Activated T-helper 17 cell treated with anti-CD3 and anti-CD28 coated beads, Interleukin-2, amount 50 U/mL, for 72 hours (primary cell): ENCODE results near the gene DNM1. TPM values are rescaled to one million over a fixed set of nuclear protein-coding genes. Genes with fewer than 3 reads are reported as not detected.

Experiments used
- ATAC-seq: fragments of 150-1000 bp; cut with Tn5 transposase; replicated peaks from 2 replicates; pipeline ENCODE4 v1.10.0; 2021; ENCODE audit warnings: mild to moderate bottlenecking, moderate library complexity
- H3K27ac Mint-ChIP-seq: one replicate; pipeline ENCODE4 v1.8.0; 2022; ENCODE audit warnings: mixed read lengths
- H3K27me3 Mint-ChIP-seq: one replicate; pipeline ENCODE4 v1.8.0; 2022; ENCODE audit warnings: mixed read lengths
- H3K36me3 Mint-ChIP-seq: one replicate; pipeline ENCODE4 v1.8.0; 2022; ENCODE audit warnings: low read depth, mild to moderate bottlenecking, mixed read lengths
- H3K4me1 Mint-ChIP-seq: one replicate; pipeline ENCODE4 v1.8.0; 2022; ENCODE audit warnings: mixed read lengths
- H3K4me3 Mint-ChIP-seq: one replicate; pipeline ENCODE4 v1.8.0; 2022; ENCODE audit warnings: mild to moderate bottlenecking, mixed read lengths
- H3K9me3 Mint-ChIP-seq: one replicate; pipeline ENCODE4 v1.8.0; 2022; ENCODE audit warnings: mixed read lengths
- total RNA-seq, 2 donors: library from RNA; stranded (reverse); gene quantifications; one replicate each; pipeline ENCODE4 v1.2.3, GENCODE V29; 2022

DNM1 gene
- total RNA-seq, 2 donors from 2014 or later = 0.84 to 9.2 TPM

DNA sequence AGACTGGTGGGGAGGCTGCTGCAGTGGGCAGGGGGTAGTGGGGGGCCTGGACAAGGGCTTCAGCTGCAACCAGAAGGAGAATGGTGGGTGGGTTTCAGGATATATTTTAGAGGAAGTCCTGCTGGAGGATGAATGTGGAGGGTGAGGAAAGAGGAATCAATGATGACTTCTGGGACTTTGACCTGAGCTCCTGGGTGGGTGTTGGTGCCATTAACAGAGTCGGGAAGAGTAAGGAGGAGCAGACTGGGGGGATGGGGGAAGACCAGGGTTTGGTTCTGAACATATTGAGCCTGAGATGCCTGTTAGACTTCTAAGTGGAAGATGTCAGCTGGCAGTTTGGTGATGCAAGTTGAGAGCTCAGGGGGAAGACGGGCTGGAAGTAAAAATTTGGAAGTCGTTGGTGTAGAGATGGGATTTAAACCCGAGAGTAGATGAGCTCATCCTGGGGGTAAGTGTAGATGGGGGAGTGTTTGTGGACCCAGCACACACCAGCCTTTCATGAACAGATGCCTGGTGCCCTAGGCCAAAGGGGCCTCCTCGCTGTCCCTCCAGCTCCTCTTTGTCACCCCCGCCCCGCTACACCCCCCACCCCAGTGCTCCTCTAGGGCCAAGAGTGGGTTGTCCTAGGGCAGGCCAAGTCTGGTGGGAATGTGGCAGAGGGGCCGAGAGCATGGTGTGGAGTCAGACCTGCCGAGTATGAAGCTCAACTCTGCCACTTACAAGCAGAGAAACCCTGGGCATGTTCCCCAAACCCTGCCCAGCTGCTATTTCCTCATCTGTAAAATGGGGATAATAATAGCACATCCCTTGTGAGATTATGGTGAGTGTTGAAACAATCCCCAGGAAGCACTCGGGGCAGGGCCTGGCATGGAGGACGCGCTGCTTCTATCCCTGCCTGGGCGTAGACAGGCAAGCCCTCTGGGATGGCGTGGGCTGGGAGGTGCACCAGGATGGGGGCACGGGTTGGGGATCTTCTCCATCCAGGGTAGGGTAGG is 4.0 kb downstream of the DNM1 start:
- Mint-ChIP-seq H3K27ac (no peak overlapping the region), H3K27me3 (peaks cover 5% of the 10 kb centered on the region), H3K36me3 (no peaks in the 10 kb centered on the region), H3K4me3 (no peak overlapping the region), H3K4me1 (peaks cover 8% of the 10 kb centered on the region), H3K9me3 (no peaks in the 10 kb centered on the region)
- ATAC-seq = no peak

DNA sequence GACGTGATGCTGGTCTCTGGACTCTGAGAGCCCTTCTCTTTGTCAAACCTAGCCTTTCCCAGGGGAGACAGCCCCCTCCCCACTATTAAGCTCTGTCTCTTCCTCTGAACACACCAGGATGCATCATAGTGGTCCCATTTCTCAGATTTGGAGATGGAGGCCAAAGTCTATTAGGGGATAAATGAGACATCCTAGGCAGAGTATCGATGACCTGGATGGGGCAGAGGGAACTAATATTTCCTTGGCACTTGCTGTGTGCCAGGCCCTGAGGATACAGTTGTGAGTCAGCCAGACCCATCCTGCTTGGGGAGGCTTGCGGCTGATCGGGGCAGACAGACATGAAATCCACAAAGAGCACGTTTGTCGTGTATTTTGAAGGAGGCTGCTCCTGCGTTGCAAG is 5.2 kb downstream of the DNM1 start:
- Mint-ChIP-seq H3K4me1 (no peaks in the 10 kb centered on the region), H3K9me3 (no peaks in the 10 kb centered on the region), H3K4me3 (no peak overlapping the region), H3K27ac (no peak overlapping the region), H3K27me3 (peaks cover 7% of the 10 kb centered on the region), H3K36me3 (no peaks in the 10 kb centered on the region)
- no peak for ATAC-seq

DNA sequence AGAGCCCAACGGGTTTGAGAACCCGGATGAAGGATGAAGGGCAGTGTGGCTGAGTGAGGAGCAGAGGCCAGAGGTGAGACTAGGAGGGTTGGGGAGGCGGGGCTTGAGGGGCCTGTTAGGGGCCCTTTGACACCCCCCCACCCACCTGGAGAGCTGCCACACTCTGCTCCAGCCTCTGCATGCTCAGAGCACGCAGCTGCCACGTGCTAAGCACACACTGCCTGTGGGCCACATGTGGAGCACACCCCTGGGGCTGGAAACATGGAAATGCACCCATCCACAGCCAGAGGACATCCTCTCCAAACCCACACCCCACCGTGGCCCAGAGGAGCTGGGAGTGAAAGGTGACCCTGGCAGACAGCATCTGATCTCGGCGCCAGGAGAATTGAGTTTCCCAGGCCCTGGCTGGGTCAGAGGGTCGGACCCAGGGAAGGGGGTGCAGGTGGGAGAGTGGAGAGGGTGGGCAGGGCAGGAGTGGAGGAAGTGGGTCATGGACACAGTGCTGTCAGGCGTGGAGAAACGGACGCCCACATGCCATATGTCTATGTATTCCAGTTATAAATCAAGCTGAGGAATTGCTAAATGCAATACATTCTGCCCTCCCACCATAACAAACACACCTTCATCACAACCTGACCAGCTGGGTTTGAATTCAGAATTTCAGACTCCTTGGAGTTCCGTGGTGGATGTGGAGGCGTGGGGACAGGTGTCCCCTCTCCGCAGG is 5.9 kb downstream of the DNM1 start:
- Mint-ChIP-seq H3K9me3 (no peaks in the 10 kb centered on the region), H3K4me1 (no peaks in the 10 kb centered on the region), H3K27me3 (peaks cover 7% of the 10 kb centered on the region), H3K27ac (no peak overlapping the region), H3K4me3 (no peak overlapping the region), H3K36me3 (no peaks in the 10 kb centered on the region)
- ATAC-seq = no peak

DNA sequence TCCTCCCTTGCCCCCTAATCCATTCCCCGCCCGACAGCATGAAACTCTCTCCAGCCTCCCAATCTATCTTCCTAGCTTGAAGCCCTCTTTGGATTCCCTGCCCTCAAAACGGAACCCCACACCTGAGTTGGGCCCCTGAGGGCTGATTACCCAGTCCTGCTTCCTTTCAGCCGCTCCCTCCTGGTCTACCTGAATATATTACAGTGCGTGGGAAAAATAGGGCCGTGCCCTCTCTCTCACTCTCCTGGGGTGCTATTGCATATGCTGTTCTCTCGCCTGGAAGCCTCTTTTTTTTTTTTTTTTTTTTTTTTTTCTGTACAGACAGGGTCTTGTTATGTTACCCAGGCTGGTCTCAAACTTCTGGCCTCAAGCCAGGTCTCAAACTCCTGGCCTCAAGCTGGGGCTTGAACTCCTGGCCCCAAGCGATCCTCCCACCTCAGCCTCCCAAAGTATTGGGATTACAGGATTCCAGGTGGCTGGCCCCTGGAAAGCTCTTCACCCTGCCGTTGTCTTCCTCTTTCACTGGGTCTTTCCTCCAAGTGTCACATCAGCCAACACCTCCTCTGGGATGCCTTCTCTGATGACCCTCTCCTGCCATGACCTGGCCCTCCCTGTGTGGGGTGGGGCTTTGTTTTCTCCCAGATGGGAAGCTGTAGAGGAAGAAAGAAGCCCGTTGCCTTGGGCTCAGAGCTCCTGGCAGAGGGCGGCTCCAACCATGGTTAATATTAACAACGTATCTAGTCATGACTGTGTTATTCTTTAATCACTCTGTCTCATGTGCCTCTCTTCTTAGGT is 8.2 kb downstream of the DNM1 start:
- H3K4me3 Mint-ChIP-seq = no peak overlapping the region
- no peak for ATAC-seq
- no peaks in the 10 kb centered on the region for H3K9me3 Mint-ChIP-seq
- no peaks in the 10 kb centered on the region for H3K4me1 Mint-ChIP-seq
- no peak overlapping the region for H3K27ac Mint-ChIP-seq
- H3K36me3 Mint-ChIP-seq = no peaks in the 10 kb centered on the region
- H3K27me3 Mint-ChIP-seq = peaks cover 3% of the 10 kb centered on the region

DNA sequence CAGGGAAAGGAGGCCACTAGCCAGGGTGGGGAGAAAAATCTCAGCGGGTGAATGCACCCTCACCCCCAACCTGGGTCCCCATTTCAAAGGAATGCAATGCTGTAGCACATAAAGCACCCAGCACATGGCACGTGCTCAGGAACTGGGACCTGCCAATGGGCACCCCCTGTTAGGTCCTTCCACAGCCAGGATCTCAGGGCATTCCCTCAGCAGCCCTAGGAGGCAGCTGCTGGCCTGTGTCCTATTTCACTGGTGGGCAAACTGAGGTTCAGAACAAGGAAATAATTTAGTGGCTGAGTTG is 8.8 kb downstream of the DNM1 start:
- peaks cover 3% of the 10 kb centered on the region for H3K27me3 Mint-ChIP-seq
- no peaks in the 10 kb centered on the region for H3K36me3 Mint-ChIP-seq
- no peak for ATAC-seq
- H3K9me3 Mint-ChIP-seq = no peaks in the 10 kb centered on the region
- no peaks in the 10 kb centered on the region for H3K4me1 Mint-ChIP-seq
- no peak overlapping the region for H3K4me3 Mint-ChIP-seq
- no peak overlapping the region for H3K27ac Mint-ChIP-seq

DNA sequence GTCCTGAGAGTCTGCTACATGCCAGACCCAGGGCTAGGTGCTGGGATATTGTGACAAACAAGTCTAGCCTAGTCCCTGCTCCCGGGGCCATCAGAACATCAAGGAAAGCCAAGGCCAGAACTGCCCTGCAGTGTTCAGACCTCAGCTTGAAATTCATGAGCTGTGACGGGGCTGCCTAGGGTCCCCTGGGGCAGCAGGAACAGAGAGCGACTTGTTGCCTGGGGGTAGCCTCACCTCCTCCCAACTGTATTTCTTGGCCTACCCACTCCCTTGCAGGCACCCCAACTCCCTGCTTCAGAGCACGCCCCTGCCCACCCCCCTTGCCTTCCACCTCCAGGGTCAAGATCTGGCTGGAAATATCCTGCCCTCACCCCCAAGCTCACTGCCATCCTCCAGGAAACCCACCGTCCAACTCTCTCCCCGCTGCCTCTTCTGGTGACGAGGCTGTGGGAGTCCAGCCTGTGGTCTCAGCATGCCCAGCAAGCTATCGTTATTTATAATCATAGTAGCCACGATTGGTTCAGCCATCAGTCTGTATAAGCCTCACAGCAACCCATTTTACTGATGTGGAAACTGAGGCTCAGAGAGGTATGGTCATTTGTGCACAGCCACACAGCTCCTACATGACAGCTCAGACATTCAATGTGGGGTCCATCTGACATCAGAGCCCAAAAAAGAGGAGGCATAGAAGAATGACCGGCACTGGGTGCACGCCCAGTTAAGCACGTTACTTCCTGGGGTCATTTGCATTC is 10.7 kb downstream of the DNM1 start:
- H3K9me3 Mint-ChIP-seq = no peaks in the 10 kb centered on the region
- H3K27me3 Mint-ChIP-seq = peaks cover 3% of the 10 kb centered on the region
- H3K27ac Mint-ChIP-seq = no peak overlapping the region
- H3K36me3 Mint-ChIP-seq = no peaks in the 10 kb centered on the region
- ATAC-seq = no peak
- no peak overlapping the region for H3K4me3 Mint-ChIP-seq
- peaks cover 6% of the 10 kb centered on the region for H3K4me1 Mint-ChIP-seq

DNA sequence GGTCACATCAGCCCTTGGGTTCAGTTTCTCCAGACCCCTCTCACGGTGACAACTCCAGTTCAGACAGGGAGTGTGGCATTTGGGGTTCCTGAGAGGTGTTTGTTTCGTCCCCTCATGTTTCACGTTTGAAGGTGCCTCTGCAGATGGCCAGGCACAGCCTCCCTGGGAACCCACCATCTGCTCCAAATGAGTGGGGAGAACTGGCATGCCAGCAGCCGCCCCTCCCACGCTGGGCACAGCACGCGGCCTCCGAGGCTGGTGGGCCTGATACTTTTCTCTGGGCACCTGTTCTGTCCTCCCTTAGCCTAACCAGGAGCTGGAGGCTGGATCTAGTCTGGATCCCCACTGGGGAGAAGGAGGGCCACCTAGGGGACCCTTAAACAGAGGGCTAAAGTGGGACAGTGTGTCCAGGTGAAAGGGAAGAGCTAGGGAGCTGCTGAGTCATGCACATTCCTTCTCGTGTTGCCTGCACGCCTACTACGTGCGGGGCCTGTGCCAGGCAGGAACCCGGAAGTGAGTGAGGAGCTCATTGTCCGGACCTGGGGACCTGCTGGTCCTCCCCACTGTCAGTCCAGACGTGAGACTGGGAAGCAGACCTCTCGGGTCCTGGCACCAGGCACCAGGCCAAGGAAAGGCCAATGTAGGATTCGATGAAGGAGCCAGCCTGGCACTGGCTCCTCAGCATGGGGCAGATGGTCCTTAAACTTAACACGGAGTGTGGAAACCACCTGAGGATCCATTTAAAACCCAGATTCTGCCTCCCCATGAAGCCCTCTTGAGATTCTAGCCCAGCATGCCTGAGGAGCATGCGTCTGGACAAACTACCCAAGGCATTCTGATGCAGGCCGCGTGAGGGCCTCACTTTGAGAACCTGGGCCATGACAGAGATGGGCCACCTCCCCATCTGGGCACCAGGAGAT is 11.7 kb downstream of the DNM1 start:
- Mint-ChIP-seq H3K27ac (no peak overlapping the region), H3K4me1 (peaks cover 6% of the 10 kb centered on the region)

DNA sequence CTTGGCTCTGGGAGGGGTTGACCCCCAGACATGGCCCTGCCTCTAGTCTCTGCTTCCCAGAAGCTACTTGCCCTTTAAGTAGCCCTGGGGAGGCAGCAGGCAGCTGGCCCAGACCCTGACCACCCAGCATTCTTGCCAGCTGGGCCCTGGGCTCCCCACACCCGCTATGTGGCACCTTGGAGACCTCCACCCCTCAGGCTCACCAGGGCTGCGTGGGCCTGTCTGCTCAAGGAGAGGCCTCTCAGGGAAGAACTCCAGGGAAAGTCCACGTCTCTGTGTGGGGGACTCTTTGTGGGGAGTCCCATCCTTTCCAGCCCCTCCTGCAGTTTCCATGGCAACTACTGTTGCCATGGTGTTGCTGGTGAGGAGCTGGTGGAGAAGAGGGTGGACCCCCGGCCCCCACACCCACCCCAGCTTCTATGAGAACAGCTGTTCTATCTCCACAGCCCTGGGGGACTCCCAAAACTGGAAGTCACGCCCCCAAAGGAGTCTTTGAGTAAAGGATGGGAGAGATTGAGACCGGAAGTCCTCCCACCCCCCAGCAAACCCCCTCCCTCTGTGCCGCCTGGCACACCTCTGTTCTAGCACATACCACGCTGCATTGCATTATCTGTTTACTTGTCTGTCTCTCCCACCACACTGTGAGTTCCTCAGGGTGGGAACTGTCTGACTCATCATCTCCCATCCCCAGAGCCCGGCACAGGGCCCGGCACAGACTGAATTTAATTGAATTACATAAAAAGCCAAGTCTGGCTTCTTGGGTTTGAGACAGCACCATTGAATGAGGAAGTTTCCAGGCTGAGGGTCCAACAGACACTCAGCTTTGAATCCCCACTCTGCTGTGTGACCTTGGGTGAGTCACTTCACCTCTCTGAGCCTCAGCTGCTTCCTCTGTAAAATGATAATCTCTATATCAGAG is 12.6 kb downstream of the DNM1 start:
- ATAC-seq = no peak
- Mint-ChIP-seq H3K27ac (no peak overlapping the region), H3K36me3 (no peaks in the 10 kb centered on the region), H3K9me3 (no peaks in the 10 kb centered on the region), H3K4me3 (no peak overlapping the region), H3K4me1 (peaks cover 6% of the 10 kb centered on the region), H3K27me3 (peaks cover 3% of the 10 kb centered on the region)

More for the DNA sequence above, 11.7 kb downstream of the DNM1 start:
- Mint-ChIP-seq H3K9me3 (no peaks in the 10 kb centered on the region), H3K27me3 (peaks cover 3% of the 10 kb centered on the region), H3K36me3 (no peaks in the 10 kb centered on the region), H3K4me3 (no peak overlapping the region)
- no peak for ATAC-seq

DNA sequence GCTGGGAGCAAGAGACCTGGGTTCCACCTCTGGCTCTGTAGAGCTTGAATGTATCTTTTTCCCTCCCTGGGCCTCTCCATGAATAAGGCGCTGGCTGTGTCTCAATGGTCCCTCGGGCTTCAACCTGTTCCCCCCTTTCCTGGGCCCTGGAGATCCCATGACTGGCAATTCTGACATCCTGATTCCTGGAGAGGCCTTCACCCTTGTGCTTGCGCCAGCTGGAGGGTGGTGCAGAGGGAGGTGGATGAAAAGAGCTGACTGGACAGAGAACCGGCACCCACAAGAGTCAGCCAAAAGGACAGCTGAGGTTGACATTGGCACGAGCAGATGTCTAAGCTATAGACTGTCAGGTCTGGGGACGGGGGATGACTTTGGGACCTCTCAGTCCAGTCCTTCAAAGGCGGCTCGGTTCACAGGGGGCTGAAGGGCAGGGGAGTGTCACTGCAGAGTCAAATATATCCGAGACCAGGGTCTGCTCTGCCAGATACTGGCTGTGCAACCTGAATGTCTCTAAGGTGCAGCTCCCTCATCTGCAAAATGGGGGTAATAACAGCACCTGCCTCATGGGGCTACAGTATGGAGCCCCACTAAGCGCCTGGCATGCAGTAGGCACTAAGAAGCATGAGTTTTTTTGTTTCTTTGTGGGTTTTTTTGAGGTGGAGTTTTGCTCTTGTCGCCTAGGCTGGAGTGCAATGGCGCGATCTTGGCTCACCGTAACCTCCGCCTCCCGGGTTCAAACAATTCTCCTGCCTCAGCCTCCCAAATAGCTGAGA is 13.8 kb downstream of the DNM1 start:
- Mint-ChIP-seq H3K27ac (no peak overlapping the region), H3K36me3 (no peaks in the 10 kb centered on the region), H3K9me3 (no peaks in the 10 kb centered on the region), H3K4me1 (peaks cover 6% of the 10 kb centered on the region), H3K27me3 (peaks cover 3% of the 10 kb centered on the region), H3K4me3 (no peak overlapping the region)
- no peak for ATAC-seq

DNA sequence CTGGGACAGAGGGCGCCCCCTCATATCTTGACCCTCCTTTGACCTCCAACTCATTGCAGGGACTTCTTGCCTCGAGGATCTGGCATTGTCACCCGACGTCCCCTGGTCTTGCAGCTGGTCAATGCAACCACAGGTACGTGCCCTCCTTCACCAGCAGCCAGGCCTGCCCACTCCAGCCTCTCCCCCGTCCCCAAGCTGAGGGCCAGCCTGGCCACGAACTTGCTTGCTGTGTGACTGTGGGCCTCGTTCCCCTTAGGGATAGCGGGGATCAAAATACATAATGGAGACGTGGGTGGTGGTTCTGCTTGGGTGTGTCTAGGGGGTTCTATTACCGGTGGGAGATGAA is 15.0 kb downstream of the DNM1 start:
- Mint-ChIP-seq H3K27ac (peak overlapping the region; percentile 91), H3K4me1 (peaks cover 6% of the 10 kb centered on the region), H3K9me3 (no peaks in the 10 kb centered on the region), H3K36me3 (no peaks in the 10 kb centered on the region), H3K4me3 (peak overlapping the region; percentile 87), H3K27me3 (no peaks in the 10 kb centered on the region)
- ATAC-seq = no peak

DNA sequence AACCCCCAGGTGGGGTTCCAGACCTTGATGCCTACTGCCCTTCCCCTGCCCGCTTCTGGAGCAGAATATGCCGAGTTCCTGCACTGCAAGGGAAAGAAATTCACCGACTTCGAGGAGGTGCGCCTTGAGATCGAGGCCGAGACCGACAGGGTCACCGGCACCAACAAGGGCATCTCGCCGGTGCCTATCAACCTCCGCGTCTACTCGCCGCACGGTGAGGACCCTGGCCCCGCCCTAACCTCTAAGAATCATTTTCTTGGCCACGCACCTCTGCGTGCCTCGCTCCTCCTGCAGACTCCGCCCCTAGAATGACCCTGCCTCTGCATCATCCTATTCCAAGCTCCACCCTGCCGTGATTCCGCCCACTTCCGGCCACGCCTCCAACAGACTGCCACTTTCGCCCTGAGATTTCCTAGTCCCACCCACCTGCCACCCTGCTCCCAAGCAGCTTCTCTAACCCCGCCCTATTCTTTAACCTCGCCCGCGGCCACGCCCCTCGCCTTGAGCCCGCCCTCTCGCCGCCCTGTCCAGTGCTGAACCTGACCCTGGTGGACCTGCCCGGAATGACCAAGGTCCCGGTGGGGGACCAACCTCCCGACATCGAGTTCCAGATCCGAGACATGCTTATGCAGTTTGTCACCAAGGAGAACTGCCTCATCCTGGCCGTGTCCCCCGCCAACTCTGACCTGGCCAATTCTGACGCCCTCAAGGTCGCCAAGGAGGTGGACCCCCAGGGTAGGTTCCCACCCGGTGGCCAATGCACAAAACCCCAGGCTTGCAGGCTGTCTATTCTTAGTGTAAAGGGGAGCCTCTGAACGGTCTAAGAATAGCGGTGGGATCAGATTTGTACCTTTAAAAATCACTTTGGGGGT is 15.6 kb downstream of the DNM1 start:
- Mint-ChIP-seq H3K4me3 (peak overlapping the region; percentile 87), H3K27me3 (no peaks in the 10 kb centered on the region), H3K36me3 (no peaks in the 10 kb centered on the region), H3K4me1 (peaks cover 6% of the 10 kb centered on the region), H3K9me3 (no peaks in the 10 kb centered on the region), H3K27ac (peak overlapping the region; percentile 91)
- peak; percentile 98 for ATAC-seq
